ENCODE measurements around the gene DAPK3. TPM values are rescaled to one million over a fixed set of nuclear protein-coding genes. Genes with fewer than 3 reads are reported as not detected.
"Not testable (repeated sequence)": the region's sequence is repeated elsewhere in the genome, so short reads cannot be mapped to it uniquely, and the experiment has no call there.

Gene DAPK3
- total RNA-seq, 4 donors from 2014 or later, result 40.7 to 71.7 (median 56.9) TPM

- ATAC-seq (ENCODE audit: low FRiP score) (no peak), DNase-seq (ENCODE audit: low spot score) (no peak)
- no peak for TF ChIP-seq CTCF (IDR thresholded peaks at IDR 0.05)
Measured at GRCh38 chr19:3975144-3975543, 4.2 kb upstream of the DAPK3 start.

- TF ChIP-seq CTCF (IDR thresholded peaks at IDR 0.05), result no peak
- DNase-seq (ENCODE audit: low spot score) (no peak), ATAC-seq (ENCODE audit: low FRiP score) (no peak)
Measured at GRCh38 chr19:3970313-3970807, 539 bp downstream of the DAPK3 start.

- DNase-seq (ENCODE audit: low spot score) (no peak), ATAC-seq (ENCODE audit: low FRiP score) (peak; percentile 25)
- TF ChIP-seq CTCF (IDR thresholded peaks at IDR 0.05), result no peak
Measured at GRCh38 chr19:3969435-3970312, 1.2 kb downstream of the DAPK3 start.

- no peak for TF ChIP-seq CTCF (IDR thresholded peaks at IDR 0.05)
- peak; percentile 50 for DNase-seq (ENCODE audit: low spot score)
- peak; percentile 72 for ATAC-seq (ENCODE audit: low FRiP score)
Measured at GRCh38 chr19:3968556-3969434, 2.1 kb downstream of the DAPK3 start.

- not testable (repeated sequence) for DNase-seq (ENCODE audit: low spot score); ATAC-seq (ENCODE audit: low FRiP score)
Measured at GRCh38 chr19:3967983-3968382, 2.9 kb downstream of the DAPK3 start.

- DNase-seq (ENCODE audit: low spot score) (no peak), ATAC-seq (ENCODE audit: low FRiP score) (no peak)
- no peak for TF ChIP-seq CTCF (IDR thresholded peaks at IDR 0.05)
Measured at GRCh38 chr19:3966051-3967017, 4.6 kb downstream of the DAPK3 start.

Data from omental fat pad (tissue), 4 donors.